Osteoblast (primary cell): ENCODE results near the gene TIMM17B. TPM values are rescaled to one million over a fixed set of nuclear protein-coding genes. Genes with fewer than 3 reads are reported as not detected.

Source experiments
- DNase-seq: peaks from one replicate; pipeline ENCODE4 v3.0.0; 2011; ENCODE audit warnings: low spot score, mixed read lengths; ENCODE audit not compliant: insufficient read length; ENCODE audit errors: missing footprints
- H2AFZ ChIP-seq: 2 replicates; pipeline ENCODE4 v1.6.0; 2011; ENCODE audit warnings: mild to moderate bottlenecking, low read length
- H3K27ac ChIP-seq: 2 replicates; pipeline ENCODE4 v1.5.1; 2011; ENCODE audit warnings: mild to moderate bottlenecking, low read depth, low read length, moderate library complexity
- H3K27me3 ChIP-seq: 2 replicates; pipeline ENCODE4 v1.6.0; 2012; ENCODE audit warnings: mild to moderate bottlenecking, control low read depth, inconsistent platforms, low read length, moderate library complexity; ENCODE audit not compliant: insufficient read depth
- H3K36me3 ChIP-seq: 2 replicates; pipeline ENCODE4 v1.5.1; 2011; ENCODE audit warnings: mild to moderate bottlenecking, low read length, control low read depth, moderate library complexity; ENCODE audit not compliant: insufficient read depth
- H3K4me1 ChIP-seq: 2 replicates; pipeline ENCODE4 v1.5.1; 2011; ENCODE audit warnings: mild to moderate bottlenecking, low read length, control low read depth, moderate library complexity; ENCODE audit not compliant: insufficient read depth
- H3K4me2 ChIP-seq: 2 replicates; pipeline ENCODE4 v1.6.0; 2011; ENCODE audit warnings: mild to moderate bottlenecking, low read length; ENCODE audit not compliant: insufficient read depth
- H3K4me3 ChIP-seq: fragments of 200-600 bp; sonication (generic); 3 replicates; pipeline ENCODE4 v1.5.1; 2012; ENCODE audit warnings: mild to moderate bottlenecking, low read length, inconsistent platforms; ENCODE audit not compliant: insufficient read depth
- H3K79me2 ChIP-seq: 2 replicates; pipeline ENCODE4 v1.6.0; 2012; ENCODE audit warnings: mild to moderate bottlenecking, low read length, control low read depth, inconsistent platforms; ENCODE audit not compliant: insufficient read depth
- H3K9me3 ChIP-seq: 2 replicates; pipeline ENCODE4 v1.5.1; 2011; ENCODE audit warnings: low read depth, low read length, control low read depth
- H4K20me1 ChIP-seq: 2 replicates; pipeline ENCODE4 v1.6.0; 2012; ENCODE audit warnings: mild to moderate bottlenecking, low read length, control low read depth; ENCODE audit not compliant: insufficient read depth
- CTCF ChIP-seq: IDR thresholded peaks from 2 replicates; pipeline ENCODE4 v1.5.1; 2011; ENCODE audit warnings: mild to moderate bottlenecking, low read depth, low read length, moderate library complexity; ENCODE audit errors: extremely low read depth
- total RNA-seq: library from RNA; depleted of rRNA; stranded (reverse); fragments of >200 nt; gene quantifications from 2 replicates; pipeline ENCODE4 v1.2.3, GENCODE V29; 2012

The TIMM17B gene
- total RNA-seq, 1 donor: 24.2 TPM

GRCh38 chrX:48896611-48897011 lies 957 bp downstream of the TIMM17B start:
- no peaks in the 10 kb centered on the region for H3K9me3 ChIP-seq
- peak overlapping the region; percentile 91 for H2AFZ ChIP-seq
- no peaks in the 10 kb centered on the region for H3K27me3 ChIP-seq
- no peaks in the 10 kb centered on the region for H4K20me1 ChIP-seq
- peaks cover 14% of the 10 kb centered on the region for H3K4me1 ChIP-seq
- peaks cover 31% of the 10 kb centered on the region for H3K79me2 ChIP-seq
- peaks cover 8% of the 10 kb centered on the region for H3K36me3 ChIP-seq
- peak; percentile 83 for DNase-seq
- peak overlapping the region; percentile 90 for H3K4me2 ChIP-seq
- H3K4me3 ChIP-seq: peak overlapping the region; percentile 91
- no peak for TF ChIP-seq CTCF
- peak overlapping the region; percentile 91 for H3K27ac ChIP-seq

- no peaks in the 10 kb centered on the region for H3K27me3 ChIP-seq
- no peak overlapping the region for H3K4me3 ChIP-seq
- H3K79me2 ChIP-seq: peaks cover 29% of the 10 kb centered on the region
- H3K27ac ChIP-seq: no peak overlapping the region
- H4K20me1 ChIP-seq: no peaks in the 10 kb centered on the region
- H3K9me3 ChIP-seq: no peaks in the 10 kb centered on the region
- H3K36me3 ChIP-seq: peaks cover 3% of the 10 kb centered on the region
- no peak overlapping the region for H2AFZ ChIP-seq
- no peak for TF ChIP-seq CTCF
- H3K4me1 ChIP-seq: peaks cover 14% of the 10 kb centered on the region
- peak; percentile 35 for DNase-seq
- H3K4me2 ChIP-seq: no peak overlapping the region
These were observed 2.7 kb downstream of the TIMM17B start for GRCh38 chrX:48894891-48895290.

- no peak for TF ChIP-seq CTCF
- H3K9me3 ChIP-seq: no peaks in the 10 kb centered on the region
These were observed 3.8 kb downstream of the TIMM17B start for GRCh38 chrX:48893556-48894348.

GRCh38 chrX:48892896-48893295 lies 4.7 kb downstream of the TIMM17B start:
- Histone ChIP-seq H3K27me3 (no peaks in the 10 kb centered on the region), H3K27ac (no peak overlapping the region), H3K9me3 (no peaks in the 10 kb centered on the region), H4K20me1 (no peaks in the 10 kb centered on the region), H2AFZ (no peak overlapping the region), H3K4me3 (no peak overlapping the region), H3K4me1 (peaks cover 10% of the 10 kb centered on the region), H3K79me2 (peaks cover 20% of the 10 kb centered on the region), H3K36me3 (peaks cover 3% of the 10 kb centered on the region), H3K4me2 (no peak overlapping the region)
- peak; percentile 42 for DNase-seq
- TF ChIP-seq CTCF: no peak

More at GRCh38 chrX:48893556-48894348, 3.8 kb downstream of the TIMM17B start:
- no peak overlapping the region for H2AFZ ChIP-seq
- H3K36me3 ChIP-seq: peaks cover 3% of the 10 kb centered on the region
- H3K27me3 ChIP-seq: no peaks in the 10 kb centered on the region
- no peak overlapping the region for H3K27ac ChIP-seq
- no peak overlapping the region for H3K4me2 ChIP-seq
- peaks cover 20% of the 10 kb centered on the region for H3K79me2 ChIP-seq
- DNase-seq: no peak
- peaks cover 14% of the 10 kb centered on the region for H3K4me1 ChIP-seq
- no peak overlapping the region for H3K4me3 ChIP-seq
- H4K20me1 ChIP-seq: no peaks in the 10 kb centered on the region
